Mesothelial cell of epicardium (in vitro differentiated cells): ENCODE data around the gene PREX1. TPM values are rescaled to one million over a fixed set of nuclear protein-coding genes. Genes with fewer than 3 reads are reported as not detected.

ENCODE experiments used
- DNase-seq, 2 experiments: peaks; one replicate each; pipeline ENCODE4 v3.0.0; 2021; ENCODE audit warnings: low spot score in 2 of 2; ENCODE audit not compliant: unreplicated experiment in 2 of 2
- H3K27ac Mint-ChIP-seq: 2 replicates; pipeline ENCODE4 v1.8.0; 2021; ENCODE audit warnings: mixed read lengths
- H3K27me3 Mint-ChIP-seq: 2 replicates; pipeline ENCODE4 v1.8.0; 2021; ENCODE audit warnings: low read depth, mixed read lengths
- H3K36me3 Mint-ChIP-seq: 2 replicates; pipeline ENCODE4 v1.8.0; 2021; ENCODE audit warnings: mixed read lengths
- H3K4me1 Mint-ChIP-seq: 2 replicates; pipeline ENCODE4 v1.8.0; 2021; ENCODE audit warnings: mixed read lengths
- H3K4me3 Mint-ChIP-seq: 2 replicates; pipeline ENCODE4 v1.8.0; 2021; ENCODE audit warnings: mild to moderate bottlenecking, moderate library complexity, mixed read lengths
- H3K9me3 Mint-ChIP-seq: 2 replicates; pipeline ENCODE4 v1.8.0; 2021; ENCODE audit warnings: mixed read lengths
- CTCF ChIP-seq: fragments of 200-600 bp; sonication (generic); IDR thresholded peaks from one replicate; pipeline ENCODE4 v1.5.0; 2021; ENCODE audit warnings: antibody characterized with exemption; ENCODE audit not compliant: unreplicated experiment
- total RNA-seq: library from RNA; stranded (reverse); gene quantifications from 3 replicates; pipeline ENCODE4 v1.2.1, GENCODE V29; 2021

PREX1 gene
- total RNA-seq, 1 donor from 2014 or later = 8.3 TPM

- Mint-ChIP-seq H3K36me3 (no peaks in the 10 kb centered on the region), H3K27me3 (no peaks in the 10 kb centered on the region), H3K4me3 (no peak overlapping the region), H3K4me1 (peaks cover 7% of the 10 kb centered on the region), H3K27ac (no peak overlapping the region), H3K9me3 (peaks cover 2% of the 10 kb centered on the region)
- no peak for DNase-seq
- TF ChIP-seq CTCF = no peak
These were observed 22.0 kb upstream of the PREX1 start for GRCh38 chr20:48849779-48850178.

DNA sequence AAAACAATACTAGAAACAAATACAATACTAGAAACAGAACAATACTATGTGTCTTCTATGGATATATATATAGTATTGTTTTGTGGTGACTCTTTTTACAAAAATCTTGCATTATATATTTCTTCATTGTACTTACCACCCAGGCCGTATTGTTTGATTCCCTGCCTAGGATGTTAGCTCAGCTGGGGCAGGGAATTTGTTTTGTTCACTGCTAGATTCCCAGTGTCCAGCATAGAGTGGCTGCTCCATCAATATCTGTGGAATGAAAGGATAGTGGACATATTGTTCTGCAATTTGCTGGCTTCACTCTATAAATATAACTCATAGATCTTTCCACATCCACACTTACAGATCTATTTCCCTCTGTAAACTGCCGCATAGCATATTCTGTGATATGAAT lies 21.5 kb upstream of the PREX1 start:
- Mint-ChIP-seq H3K9me3 (peaks cover 2% of the 10 kb centered on the region), H3K27me3 (peaks cover 2% of the 10 kb centered on the region), H3K4me3 (no peak overlapping the region), H3K36me3 (no peaks in the 10 kb centered on the region), H3K4me1 (peaks cover 7% of the 10 kb centered on the region), H3K27ac (no peak overlapping the region)
- no peak for DNase-seq
- TF ChIP-seq CTCF = no peak

- TF ChIP-seq CTCF = no peak
- H3K36me3 Mint-ChIP-seq = no peaks in the 10 kb centered on the region
- no peak overlapping the region for H3K4me3 Mint-ChIP-seq
- H3K9me3 Mint-ChIP-seq = peaks cover 2% of the 10 kb centered on the region
- peaks cover 12% of the 10 kb centered on the region for H3K27me3 Mint-ChIP-seq
- H3K4me1 Mint-ChIP-seq = peaks cover 7% of the 10 kb centered on the region
- DNase-seq = no peak
- H3K27ac Mint-ChIP-seq = no peak overlapping the region
These were observed 19.9 kb upstream of the PREX1 start for GRCh38 chr20:48847498-48848205.

GRCh38 chr20:48846516-48847492 lies 19.0 kb upstream of the PREX1 start:
- TF ChIP-seq CTCF = no peak
- H3K9me3 Mint-ChIP-seq = no peaks in the 10 kb centered on the region
- no peak overlapping the region for H3K4me3 Mint-ChIP-seq
- H3K36me3 Mint-ChIP-seq = no peaks in the 10 kb centered on the region
- no peak for DNase-seq
- peaks cover 13% of the 10 kb centered on the region for H3K27me3 Mint-ChIP-seq
- H3K4me1 Mint-ChIP-seq = peaks cover 7% of the 10 kb centered on the region
- no peak overlapping the region for H3K27ac Mint-ChIP-seq

DNA sequence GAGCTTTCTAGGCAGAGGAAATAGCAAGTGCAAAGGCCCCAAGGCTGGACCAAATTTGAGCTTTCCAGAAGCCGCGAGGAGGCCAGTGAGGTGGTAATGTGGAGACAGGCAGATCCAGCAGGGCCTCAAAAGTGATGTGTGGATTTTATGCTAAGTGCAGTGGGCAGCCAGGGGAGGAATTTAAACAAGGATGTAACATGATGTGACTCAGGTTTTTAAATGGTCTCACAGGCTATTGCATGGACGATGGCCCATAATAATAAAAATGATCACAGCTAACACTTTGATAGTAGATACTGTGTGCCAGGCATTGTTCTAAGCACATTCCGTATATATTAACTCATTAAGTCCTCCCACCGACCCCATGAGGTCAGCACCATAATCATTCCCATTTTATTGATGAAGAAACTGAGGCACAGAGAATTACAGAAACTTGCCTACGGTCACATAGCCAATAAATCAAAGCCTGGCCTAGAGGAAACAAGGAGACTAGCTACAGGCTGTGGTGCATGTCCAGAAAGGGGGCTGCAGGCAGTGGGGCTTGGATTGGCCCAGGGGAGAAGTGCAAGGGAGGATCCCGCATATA lies 18.0 kb upstream of the PREX1 start:
- TF ChIP-seq CTCF = no peak
- Mint-ChIP-seq H3K27me3 (peaks cover 13% of the 10 kb centered on the region), H3K4me3 (no peak overlapping the region), H3K36me3 (no peaks in the 10 kb centered on the region), H3K9me3 (no peaks in the 10 kb centered on the region), H3K27ac (no peak overlapping the region), H3K4me1 (peaks cover 7% of the 10 kb centered on the region)
- DNase-seq = no peak
